HepG2 (cell line): Measurements from ENCODE around the gene MYO18A. TPM values are rescaled to one million over a fixed set of nuclear protein-coding genes. Genes with fewer than 3 reads are reported as not detected.

Experiments
- ATAC-seq: fragments of 200-7000 bp; cut with Tn5 transposase; 3 replicates; pipeline ENCODE4 v1.9.1; 2020; ENCODE audit warnings: mild to moderate bottlenecking, moderate library complexity
- BruUV-seq: library from RNA; stranded (reverse); fragments of 400-500 nt; replicated peaks from 2 replicates; lab custom pipeline; 2021; lab: Mats Ljungman, UMichigan
- CTCF ChIA-PET: fragments of 300-600 bp; formaldehyde crosslinking; extraction: SDS; loops from one replicate; lab custom pipeline; 2021; ENCODE audit warnings: low total read pairs, inconsistent platforms, low intra/inter-chr PET ratio; lab: Yijun Ruan, JAX
- POLR2A ChIA-PET: fragments of 350-600 bp; sonication (Branson Sonifier 250); formaldehyde crosslinking; loops from one replicate; lab custom pipeline; 2020; ENCODE audit warnings: antibody characterized with exemption, inconsistent platforms; lab: Yijun Ruan, JAX
- DNase-seq: peaks from one replicate; pipeline ENCODE4 v3.0.0-alpha.2; 2015; ENCODE audit warnings: low spot score
- FAIRE-seq: peaks from 3 replicates; lab custom pipeline; 2011; peaks lifted over from hg19 to GRCh38; lab: Jason Lieb, UNC
- H2AFZ ChIP-seq: one replicate; pipeline ENCODE4 v1.6.1; 2011; ENCODE audit warnings: low read length, inconsistent platforms
- H3K27ac ChIP-seq: fragments of 300-600 bp; 3 replicates; pipeline ENCODE4 v1.8.0; 2011; ENCODE audit warnings: mixed run types, mild to moderate bottlenecking, mixed read lengths, low read length, inconsistent platforms; ENCODE audit not compliant: insufficient read depth; ENCODE audit errors: extremely low read length
- H3K27me3 ChIP-seq, 2 experiments: fragments of 200-600 bp in 1 of 2; 2 replicates in 1 of 2; 3 replicates in 1 of 2; pipeline versions ENCODE4 v1.6.0 to v1.8.0; 2011; ENCODE audit warnings: low read length in 2 of 2, mild to moderate bottlenecking in 2 of 2, moderate library complexity in 2 of 2, inconsistent platforms in 1 of 2; ENCODE audit not compliant: insufficient read depth in 2 of 2, control insufficient read depth in 1 of 2
- H3K36me3 ChIP-seq, 2 experiments: fragments of 200-600 bp in 1 of 2; replicated peaks in 1 of 2; 2 replicates in 1 of 2; 3 replicates in 1 of 2; pipeline versions ENCODE4 v1.5.1 to v1.8.0; 2011; ENCODE audit warnings: low read length in 2 of 2, inconsistent platforms in 1 of 2; ENCODE audit not compliant: insufficient read depth in 2 of 2, control insufficient read depth in 1 of 2
- H3K4me1 ChIP-seq: 2 replicates; pipeline ENCODE4 v1.5.1; 2012; ENCODE audit warnings: low read length, inconsistent platforms; ENCODE audit not compliant: insufficient read depth
- H3K4me2 ChIP-seq: 2 replicates; pipeline ENCODE4 v1.6.0; 2011; ENCODE audit warnings: low read depth, low read length, inconsistent platforms
- H3K4me3 ChIP-seq, 3 experiments: fragments of 200-600 bp in 1 of 3; sonication (generic), shearing (Covaris generic) in 1 of 3; replicated peaks in 1 of 3; 2 replicates each; pipeline ENCODE4 v1.5.1; 2011 to 2016; ENCODE audit warnings: low read length in 3 of 3, inconsistent platforms in 2 of 3, low read depth in 2 of 3, mild to moderate bottlenecking in 2 of 3, control low read depth in 1 of 3, mixed read lengths in 1 of 3; ENCODE audit not compliant: insufficient read depth in 1 of 3
- H3K79me2 ChIP-seq: one replicate; pipeline ENCODE4 v1.6.1; 2011; ENCODE audit warnings: low read length, inconsistent platforms; ENCODE audit not compliant: insufficient read depth
- H3K9ac ChIP-seq: 2 replicates; pipeline ENCODE4 v1.6.0; 2011; ENCODE audit warnings: mild to moderate bottlenecking, low read depth, low read length, inconsistent platforms; ENCODE audit not compliant: insufficient read depth
- H3K9me3 ChIP-seq: 2 replicates; pipeline ENCODE4 v1.5.1; 2012; ENCODE audit warnings: mild to moderate bottlenecking, low read length
- H4K20me1 ChIP-seq: 2 replicates; pipeline ENCODE4 v1.6.0; 2011; ENCODE audit warnings: inconsistent platforms, mild to moderate bottlenecking, low read length, moderate library complexity; ENCODE audit not compliant: insufficient read depth
- ATF2 ChIP-seq: sonication (generic); formaldehyde crosslinking; IDR thresholded peaks from 2 replicates; pipeline ENCODE4 v1.4.0; 2020; ENCODE audit warnings: missing genetic modification reagents
- DPF2 ChIP-seq: sonication (generic); formaldehyde crosslinking; IDR thresholded peaks from 2 replicates; pipeline ENCODE4 v1.4.0; 2020; ENCODE audit warnings: mild to moderate bottlenecking, low read depth, missing genetic modification reagents, borderline replicate concordance
- HOXD1 ChIP-seq: sonication (generic); formaldehyde crosslinking; IDR thresholded peaks from 2 replicates; pipeline ENCODE4 v1.5.0; 2020; ENCODE audit warnings: missing genetic modification reagents
- LRRFIP1 ChIP-seq: sonication (generic); formaldehyde crosslinking; conservative IDR thresholded peaks from 2 replicates; pipeline ENCODE4 v1.4.0; 2020; ENCODE audit warnings: missing genetic modification reagents
- MXD4 ChIP-seq: IDR thresholded peaks from 2 replicates; pipeline ENCODE4 v1.6.1; 2016; ENCODE audit warnings: mild to moderate bottlenecking, missing biosample characterization, missing genetic modification reagents
- NONO ChIP-seq, 2 experiments: fragments of 450-650 bp in 1 of 2; sonication (generic) in 1 of 2; formaldehyde crosslinking in 1 of 2; IDR thresholded peaks in 1 of 2; conservative IDR thresholded peaks in 1 of 2; 2 replicates each; pipeline versions ENCODE4 v1.6.1 to v1.8.0; 2017 to 2022; ENCODE audit warnings: mild to moderate bottlenecking in 1 of 2, missing genetic modification reagents in 1 of 2, moderate library complexity in 1 of 2
- PAX8 ChIP-seq: sonication (generic); formaldehyde crosslinking; IDR thresholded peaks from 2 replicates; pipeline ENCODE4 v1.8.0; 2022; ENCODE audit warnings: mild to moderate bottlenecking, missing genetic modification reagents, borderline replicate concordance
- SNAPC5 ChIP-seq: sonication (generic); formaldehyde crosslinking; IDR thresholded peaks from 2 replicates; pipeline ENCODE4 v1.8.1; 2023; ENCODE audit warnings: mild to moderate bottlenecking, missing genetic modification reagents, borderline replicate concordance
- TCF7 ChIP-seq: sonication (generic); IDR thresholded peaks from 2 replicates; pipeline ENCODE4 v1.6.1; 2016; ENCODE audit warnings: antibody characterized with exemption, low read depth
- TEAD2 ChIP-seq: sonication (generic); formaldehyde crosslinking; IDR thresholded peaks from 2 replicates; pipeline ENCODE4 v1.9.0; 2021; ENCODE audit warnings: missing genetic modification reagents
- U2AF2 ChIP-seq: fragments of 200-400 bp; formaldehyde crosslinking; IDR thresholded peaks from 2 replicates; pipeline ENCODE4 v1.6.1; 2017; ENCODE audit warnings: low read depth, mild to moderate bottlenecking, low read length
- ZNF138 ChIP-seq: sonication (generic); formaldehyde crosslinking; IDR thresholded peaks from 2 replicates; pipeline ENCODE4 v1.5.0; 2020; ENCODE audit warnings: mild to moderate bottlenecking, low read depth, missing genetic modification reagents
- ZNF446 ChIP-seq: sonication (generic); formaldehyde crosslinking; IDR thresholded peaks from 2 replicates; pipeline ENCODE4 v1.5.0; 2020; ENCODE audit warnings: mild to moderate bottlenecking, missing genetic modification reagents
- ZNF766 ChIP-seq: sonication (generic); formaldehyde crosslinking; IDR thresholded peaks from 2 replicates; pipeline ENCODE4 v1.5.0; 2020; ENCODE audit warnings: missing genetic modification reagents, borderline replicate concordance
- ZNF891 ChIP-seq: sonication (generic); formaldehyde crosslinking; IDR thresholded peaks from 2 replicates; pipeline ENCODE4 v1.5.0; 2020; ENCODE audit warnings: mild to moderate bottlenecking, missing genetic modification reagents
- ZSCAN29 ChIP-seq: sonication (generic); formaldehyde crosslinking; conservative IDR thresholded peaks from 2 replicates; pipeline ENCODE4 v1.4.0; 2020; ENCODE audit warnings: mild to moderate bottlenecking, missing genetic modification reagents
- WGBS: methylation state at CpG from one replicate; pipeline ENCODE4 v1.1.6; 2017; ENCODE audit warnings: low lambda C conversion rate; 5-methylcytosine and 5-hydroxymethylcytosine counted together
- in situ Hi-C: cut with HindIII; loops from 2 replicates; pipeline ENCODE4 v1.10.0; 2017; ENCODE audit warnings: low pct_unique_long_range_greater_than_20kb; ENCODE audit not compliant: extremely low pct_ligation_motif_present
- intact Hi-C: fragments of 100-400 bp; cut with micrococcal nuclease; formaldehyde crosslinking; loops from one replicate; pipeline ENCODE4 v1.10.0; 2022; ENCODE audit not compliant: unreplicated experiment
- polyA plus RNA-seq, 8 experiments: library from polyadenylated mRNA; depleted of rRNA in 3 of 8; stranded (reverse) in 7 of 8; unstranded in 1 of 8; fragments of >200 nt; fragmentation: Illumina TruSeq in 4 of 8; extraction: Trizol in 4 of 8; gene quantifications; 2 replicates each; pipeline versions ENCODE4 v1.2.1 to v1.2.3, GENCODE V29; 2011 to 2016; ENCODE audit warnings: low read depth in 4 of 8, missing spikeins in 1 of 8, mixed read lengths in 1 of 8; ENCODE audit not compliant: insufficient read depth in 1 of 8
- total RNA-seq, 5 experiments: library from RNA; depleted of rRNA; stranded (reverse); fragments of >200 nt; fragmentation: Illumina TruSeq; extraction: Trizol; gene quantifications; 2 replicates each; pipeline ENCODE4 v1.2.3, GENCODE V29; 2016; ENCODE audit warnings: low read depth in 1 of 5

MYO18A gene
- total and polyA plus RNA-seq, 2 of the 13 experiments (the other 11 are each of a cell fraction or from before 2014, with no cell fraction given), result 16.8 to 24.8 TPM

GRCh38 chr17:29209073-29209472 is 28.9 kb upstream of the MYO18A start (continued):
- no peak for TF ChIP-seq TCF7
- no peak for TF ChIP-seq ZNF138 (CRISPR knock-in tag)
- no peak for TF ChIP-seq HOXD1 (CRISPR knock-in tag)
- no peak for TF ChIP-seq TEAD2 (CRISPR knock-in tag)

GRCh38 chr17:29207975-29208374 is 27.8 kb upstream of the MYO18A start:
- BruUV-seq, result no TSS peak
- Histone ChIP-seq H3K9me3 (no peaks in the 10 kb centered on the region), H3K4me2 (no peak overlapping the region), H3K27me3 (no peaks in the 10 kb centered on the region), H3K9ac (no peak overlapping the region), H2AFZ (no peak overlapping the region), H3K79me2 (no peaks in the 10 kb centered on the region), H3K4me3 (no peak overlapping the region), H3K4me1 (peaks cover 16% of the 10 kb centered on the region), H3K27ac (no peak overlapping the region), H4K20me1 (no peaks in the 10 kb centered on the region), H3K36me3 (no peaks in the 10 kb centered on the region)
- TF ChIP-seq PAX8 (CRISPR knock-in tag) (no peak), U2AF2 (no peak), SNAPC5 (no peak), DPF2 (CRISPR knock-in tag) (no peak), NONO (IDR thresholded peaks at IDR 0.05) (no peak), NONO (CRISPR knock-in tag; conservative IDR thresholded peaks at IDR 0.05) (no peak), ZNF446 (CRISPR knock-in tag) (no peak), ATF2 (CRISPR knock-in tag) (no peak), ZSCAN29 (CRISPR knock-in tag) (no peak), MXD4 (CRISPR knock-in tag) (no peak), ZNF766 (CRISPR knock-in tag) (no peak), ZNF891 (CRISPR knock-in tag) (no peak), LRRFIP1 (CRISPR knock-in tag) (no peak)
- in situ Hi-C loops (no loop called here), intact Hi-C loops (no loop called here)
- FAIRE-seq (no peak), ATAC-seq (no peak), DNase-seq (no peak)
- ChIA-PET CTCF (no interaction called here), POLR2A (interaction anchor here (0.9 kb wide), 1 partner anchor 59 kb away, joined by 3 read pairs; no protein-coding TSS in a partner anchor)
- WGBS, result 0% methylated on average over 2 of the region's 2 CpGs
